Right lobe of liver (tissue), 6 donors: ENCODE data around the gene NODAL. TPM values are rescaled to one million over a fixed set of nuclear protein-coding genes. Genes with fewer than 3 reads are reported as not detected.

ENCODE experiments used
- ATAC-seq, 4 donors: fragments of 200-7000 bp; cut with Tn5 transposase; one replicate each; pipeline ENCODE4 v1.9.1; 2020; ENCODE audit warnings: mild to moderate bottlenecking in 4 of 4, moderate library complexity in 4 of 4
- DNase-seq, 3 donors: peaks; one replicate each; pipeline ENCODE4 v3.0.0-alpha.2; 2020
- H3K27ac ChIP-seq, 3 donors: fragments of 200-600 bp; one replicate each; pipeline ENCODE4 v1.8.0; 2022
- H3K27me3 ChIP-seq, 2 donors: fragments of 200-600 bp; one replicate each; pipeline ENCODE4 v1.8.0; 2022
- H3K36me3 ChIP-seq, 4 donors: fragments of 200-600 bp; sonication (generic) in 1 of 4; one replicate each; pipeline versions ENCODE4 v1.5.1 to v1.8.0; 2017 to 2022; ENCODE audit warnings: control low read depth in 1 of 4
- H3K4me1 ChIP-seq, 4 donors: fragments of 200-600 bp; sonication (generic) in 1 of 4; one replicate each; pipeline versions ENCODE4 v1.5.1 to v1.8.0; 2017 to 2022; ENCODE audit warnings: control low read depth in 1 of 4
- H3K4me3 ChIP-seq, 3 donors: fragments of 200-600 bp; one replicate each; pipeline ENCODE4 v1.8.0; 2022
- H3K9me3 ChIP-seq, 4 donors: fragments of 200-600 bp; sonication (generic) in 1 of 4; one replicate each; pipeline versions ENCODE4 v1.5.1 to v1.8.0; 2017 to 2022; ENCODE audit warnings: control low read depth in 1 of 4
- POLR2A ChIP-seq: fragments of 450-650 bp; IDR thresholded peaks from one replicate; pipeline ENCODE4 v1.6.1; 2017; ENCODE audit warnings: antibody characterized with exemption, mild to moderate bottlenecking
- WGBS: methylation state at CpG from one replicate; pipeline ENCODE4 v1.1.6; 2018; ENCODE audit warnings: low coverage, low lambda C conversion rate; ENCODE audit not compliant: insufficient coverage; ENCODE audit errors: missing lambda C conversion rate; 5-methylcytosine and 5-hydroxymethylcytosine counted together
- intact Hi-C, 2 donors: fragments of 100-400 bp; cut with DNase I; formaldehyde crosslinking; loops; one replicate each; pipeline versions ENCODE4 v1.11.2 to v1.14.1; 2022
- total RNA-seq, 6 experiments: library from RNA; depleted of rRNA in 2 of 6; stranded (reverse); fragments of >200 nt in 2 of 6; fragmentation: NEBNext Ultra II Directional in 3 of 6; extraction: Animal tissue kit (Norgen Biotek cat#: 25700) in 3 of 6; gene quantifications; one replicate each; pipeline versions ENCODE4 v1.1.0 to v1.2.4, GENCODE V29; 2016 to 2023
- TF ChIP-seq, protein P1 (sequence below), 4 donors: fragments of 200-600 bp in 3 of 4; fragments of 450-650 bp in 1 of 4; IDR thresholded peaks; one replicate each; pipeline versions ENCODE4 v1.5.1 to v1.8.0; 2016 to 2022; ENCODE audit warnings: antibody characterized with exemption in 4 of 4, mild to moderate bottlenecking in 2 of 4
- donor health status: DM: no; HTN: yes; CAD: no.
- donor health status: DM: no; HTN: no; CAD: no.
- donor health status: DM: no; HTN: no; CAD: no.
- donor health status: DM: no; HTN: yes; CAD: no.
- donor health status: DM: no; HTN: yes; CAD: no.

NODAL gene
- total RNA-seq, 6 experiments from 2014 or later, result not detected

DNA sequence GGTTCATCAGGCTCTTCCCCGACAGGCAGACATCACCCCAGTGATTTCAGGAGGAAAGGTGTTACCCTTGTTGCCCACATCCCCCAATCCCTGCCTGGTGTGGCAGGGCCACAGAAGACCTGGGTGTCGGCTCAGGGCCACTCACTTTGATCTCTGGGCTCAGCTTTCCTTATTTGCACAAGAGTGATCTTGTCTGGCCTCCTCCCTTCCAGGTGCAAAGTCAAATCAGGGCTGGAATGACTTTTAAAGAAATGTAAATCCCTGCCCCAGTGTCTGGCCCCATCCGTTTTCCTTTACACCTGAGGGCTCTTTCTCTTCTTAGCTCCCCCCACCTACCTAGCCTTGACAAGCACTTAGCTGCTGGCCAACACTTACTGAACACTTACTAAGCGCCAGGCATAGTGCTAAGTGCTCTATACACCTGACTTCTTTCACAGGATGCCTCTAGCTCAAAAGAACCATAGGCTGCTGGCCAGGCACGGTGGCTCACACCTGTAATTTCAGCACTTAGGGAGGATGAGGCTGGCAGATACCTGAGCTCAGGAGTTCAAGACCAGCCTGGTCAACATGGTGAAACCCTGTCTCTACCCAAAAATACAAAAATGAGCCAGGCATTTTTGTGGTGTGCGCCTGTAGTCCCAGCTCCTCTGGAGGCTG is 979 bp upstream of the NODAL start:
- intact Hi-C loops, result no loop called here
- no peak for TF ChIP-seq POLR2A
- TF ChIP-seq, protein P1, sequence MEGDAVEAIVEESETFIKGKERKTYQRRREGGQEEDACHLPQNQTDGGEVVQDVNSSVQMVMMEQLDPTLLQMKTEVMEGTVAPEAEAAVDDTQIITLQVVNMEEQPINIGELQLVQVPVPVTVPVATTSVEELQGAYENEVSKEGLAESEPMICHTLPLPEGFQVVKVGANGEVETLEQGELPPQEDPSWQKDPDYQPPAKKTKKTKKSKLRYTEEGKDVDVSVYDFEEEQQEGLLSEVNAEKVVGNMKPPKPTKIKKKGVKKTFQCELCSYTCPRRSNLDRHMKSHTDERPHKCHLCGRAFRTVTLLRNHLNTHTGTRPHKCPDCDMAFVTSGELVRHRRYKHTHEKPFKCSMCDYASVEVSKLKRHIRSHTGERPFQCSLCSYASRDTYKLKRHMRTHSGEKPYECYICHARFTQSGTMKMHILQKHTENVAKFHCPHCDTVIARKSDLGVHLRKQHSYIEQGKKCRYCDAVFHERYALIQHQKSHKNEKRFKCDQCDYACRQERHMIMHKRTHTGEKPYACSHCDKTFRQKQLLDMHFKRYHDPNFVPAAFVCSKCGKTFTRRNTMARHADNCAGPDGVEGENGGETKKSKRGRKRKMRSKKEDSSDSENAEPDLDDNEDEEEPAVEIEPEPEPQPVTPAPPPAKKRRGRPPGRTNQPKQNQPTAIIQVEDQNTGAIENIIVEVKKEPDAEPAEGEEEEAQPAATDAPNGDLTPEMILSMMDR (IDR thresholded peaks at IDR 0.05), result no peak
- no peaks in the 10 kb centered on the region for H3K4me1 ChIP-seq
- no peak overlapping the region for H3K4me3 ChIP-seq
- H3K9me3 ChIP-seq, result no peaks in the 10 kb centered on the region
- H3K27me3 ChIP-seq, result peaks cover 0 to 17% of the 10 kb centered on the region in 2 donors
- DNase-seq (no peak), ATAC-seq (peak in 3 of 4 donors; percentile 6 to 70 (median 22))
- 55% methylated on average over 5 of the region's 6 CpGs for WGBS
- no peaks in the 10 kb centered on the region for H3K36me3 ChIP-seq
- no peak overlapping the region for H3K27ac ChIP-seq

DNA sequence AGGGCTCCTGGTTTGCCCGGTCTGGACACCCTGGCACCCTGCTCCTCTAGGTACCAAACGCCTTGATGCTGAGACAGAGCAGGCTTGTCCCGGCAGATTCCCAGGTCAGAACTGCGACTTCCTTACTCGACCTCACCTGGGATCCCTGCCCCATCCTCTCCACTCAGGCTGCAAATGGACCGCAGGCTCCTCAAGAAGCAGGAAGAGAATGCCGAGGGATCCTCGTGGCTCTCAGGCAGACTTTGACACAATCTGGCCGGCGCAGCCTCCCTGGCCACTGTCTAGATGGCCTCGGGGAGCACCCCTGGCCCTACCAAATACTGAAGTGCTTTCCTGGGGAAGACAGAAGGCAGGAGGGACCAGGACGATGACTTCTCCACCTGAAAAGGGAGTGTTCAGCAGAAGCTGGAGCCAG is 421 bp upstream of the NODAL start:
- H3K4me3 ChIP-seq, result no peak overlapping the region
- 30% methylated on average over 5 of the region's 12 CpGs for whole genome bisulfite sequencing
- H3K27me3 ChIP-seq, result peaks cover 0 to 17% of the 10 kb centered on the region in 2 donors
- ATAC-seq (peak in 3 of 4 donors; percentile 6 to 17 (median 11)), DNase-seq (no peak)
- no peaks in the 10 kb centered on the region for H3K4me1 ChIP-seq
- no peaks in the 10 kb centered on the region for H3K36me3 ChIP-seq
- no peaks in the 10 kb centered on the region for H3K9me3 ChIP-seq
- intact Hi-C loops, result no loop called here
- TF ChIP-seq POLR2A, result no peak
- TF ChIP-seq, protein P1 (IDR thresholded peaks at IDR 0.05), result no peak
- no peak overlapping the region for H3K27ac ChIP-seq

DNA sequence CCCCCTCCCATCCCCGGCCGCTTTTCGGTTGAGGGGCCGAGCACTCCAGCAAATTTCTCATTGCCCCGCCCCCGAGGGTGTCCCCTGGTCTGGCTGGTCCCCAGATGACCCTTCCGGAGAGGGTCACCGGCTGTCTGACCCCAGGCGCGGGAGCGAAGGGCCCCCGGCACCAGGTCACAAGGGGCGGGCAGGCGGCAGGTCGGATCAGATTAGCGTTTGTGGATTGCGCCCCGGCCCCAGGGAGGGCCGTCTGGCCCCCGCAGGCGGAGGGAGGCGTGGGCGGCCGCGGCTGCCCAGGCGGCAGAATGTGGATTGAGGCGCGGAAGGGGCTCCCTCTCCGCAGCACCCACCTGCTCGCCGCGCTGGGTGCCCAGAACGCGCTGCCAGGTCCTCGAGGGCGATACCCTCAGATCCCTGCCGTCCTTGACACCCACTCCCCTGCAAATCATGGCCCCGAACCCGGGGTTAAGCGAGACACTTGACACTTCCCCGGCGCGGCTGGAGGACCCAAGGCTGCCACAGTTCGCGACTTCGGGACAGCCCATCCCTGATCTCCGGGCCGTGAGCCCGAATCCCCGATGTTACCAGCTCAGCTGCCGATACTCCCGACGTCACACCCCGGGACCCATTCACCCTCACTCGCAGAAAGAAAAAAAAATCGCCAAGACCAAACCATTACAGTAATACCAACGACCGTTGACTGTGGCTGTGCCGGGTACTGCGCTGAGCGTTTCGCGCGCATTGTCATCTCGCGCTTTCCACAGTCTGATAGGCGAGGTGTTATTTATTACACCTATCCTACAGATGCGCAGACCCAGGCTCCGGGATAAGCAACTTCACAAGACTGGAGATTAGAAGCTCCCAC is 953 bp downstream of the NODAL start:
- no peak overlapping the region for H3K27ac ChIP-seq
- intact Hi-C loops, result no loop called here
- no peaks in the 10 kb centered on the region for H3K4me1 ChIP-seq
- ATAC-seq (no peak), DNase-seq (no peak)
- H3K27me3 ChIP-seq, result peaks cover 0 to 17% of the 10 kb centered on the region in 2 donors
- no peak for TF ChIP-seq POLR2A
- TF ChIP-seq, protein P1 (IDR thresholded peaks at IDR 0.05), result no peak
- no peaks in the 10 kb centered on the region for H3K9me3 ChIP-seq
- H3K4me3 ChIP-seq, result no peak overlapping the region
- H3K36me3 ChIP-seq, result no peaks in the 10 kb centered on the region
- WGBS, result 5% methylated on average over 20 of the region's 69 CpGs

DNA sequence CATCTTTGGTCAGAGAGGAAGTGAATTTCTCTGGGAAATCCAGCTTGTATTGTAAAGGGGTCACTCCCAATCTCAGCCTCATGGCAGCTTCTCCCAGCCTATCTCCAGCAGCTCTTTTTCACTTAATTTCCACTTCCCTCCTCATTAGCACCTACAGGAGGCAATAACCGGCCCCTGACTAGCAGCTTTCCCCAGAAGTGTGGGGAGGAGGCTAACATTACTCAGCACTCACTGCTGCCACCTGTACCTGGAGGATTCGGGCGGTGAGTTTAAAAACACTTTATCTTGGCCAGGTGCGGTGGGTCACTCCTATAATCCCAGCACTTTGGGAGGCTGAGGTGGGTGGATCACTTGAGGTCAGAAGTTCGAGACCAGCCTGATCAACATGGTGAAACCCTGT is 3.8 kb downstream of the NODAL start:
- no peaks in the 10 kb centered on the region for H3K4me1 ChIP-seq
- TF ChIP-seq POLR2A, result no peak
- TF ChIP-seq, protein P1 (IDR thresholded peaks at IDR 0.05), result no peak
- intact Hi-C loops, result no loop called here
- H3K27me3 ChIP-seq, result peaks cover 0 to 17% of the 10 kb centered on the region in 2 donors
- no peak for ATAC-seq
- H3K36me3 ChIP-seq, result no peaks in the 10 kb centered on the region
- no peak overlapping the region for H3K4me3 ChIP-seq
- H3K27ac ChIP-seq, result no peak overlapping the region
- H3K9me3 ChIP-seq, result no peaks in the 10 kb centered on the region
- WGBS, result 20% methylated on average over 4 of the region's 5 CpGs
- no peak for DNase-seq
